RKO (cell line): ENCODE data around the gene ZNF778.

Experiments
- DNase-seq: peaks from one replicate; pipeline ENCODE4 v3.0.0-alpha.2; 2016; ENCODE audit warnings: low spot score

Gene ZNF778

DNA sequence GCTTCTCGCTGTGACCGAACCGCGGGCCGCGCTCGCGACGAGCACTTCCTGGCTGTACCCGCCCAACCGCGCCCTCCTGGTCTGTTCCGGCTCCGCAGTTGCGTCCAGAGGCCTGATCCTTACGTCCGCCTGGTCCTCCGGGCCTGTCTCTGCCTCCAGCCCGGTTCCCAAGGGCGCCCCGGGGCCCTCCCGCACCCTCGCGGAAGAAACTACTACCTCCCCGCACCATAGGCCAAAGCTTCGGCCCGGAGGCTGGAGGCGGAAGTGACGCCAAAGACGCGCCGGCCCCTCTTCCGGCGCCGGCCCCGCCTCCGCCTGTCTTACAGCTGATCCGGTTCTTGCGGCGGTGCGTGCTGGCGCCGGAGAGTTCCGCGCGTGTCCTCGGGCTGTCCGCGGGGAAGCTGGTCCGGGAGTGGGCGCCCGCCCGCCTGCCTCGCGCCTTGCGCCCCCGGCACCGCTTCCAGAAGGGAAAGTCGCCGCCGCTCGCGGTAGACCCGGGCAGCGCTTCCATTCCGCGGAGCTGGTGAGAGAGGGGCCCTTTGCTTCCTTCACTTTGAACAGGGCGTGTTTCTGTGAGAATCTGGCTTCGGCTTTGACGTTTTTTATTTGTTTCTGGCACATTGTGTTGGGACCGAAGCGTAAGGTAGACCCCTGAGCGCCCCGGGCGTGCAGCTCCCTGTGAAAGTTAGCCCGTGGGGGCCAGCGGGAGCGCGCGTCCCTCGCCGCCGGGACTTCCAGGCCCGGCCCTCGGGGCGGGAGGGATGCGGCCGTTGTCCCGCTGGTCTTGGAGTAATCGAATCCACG is at the start of gene ZNF778:
Gene ZNF778, plus strand, starts transcription at position 316 of the 804 bp plus-strand sequence. CDS start 3,425 bp downstream, outside the sequence.
- DNase-seq: peak; percentile 88

DNA sequence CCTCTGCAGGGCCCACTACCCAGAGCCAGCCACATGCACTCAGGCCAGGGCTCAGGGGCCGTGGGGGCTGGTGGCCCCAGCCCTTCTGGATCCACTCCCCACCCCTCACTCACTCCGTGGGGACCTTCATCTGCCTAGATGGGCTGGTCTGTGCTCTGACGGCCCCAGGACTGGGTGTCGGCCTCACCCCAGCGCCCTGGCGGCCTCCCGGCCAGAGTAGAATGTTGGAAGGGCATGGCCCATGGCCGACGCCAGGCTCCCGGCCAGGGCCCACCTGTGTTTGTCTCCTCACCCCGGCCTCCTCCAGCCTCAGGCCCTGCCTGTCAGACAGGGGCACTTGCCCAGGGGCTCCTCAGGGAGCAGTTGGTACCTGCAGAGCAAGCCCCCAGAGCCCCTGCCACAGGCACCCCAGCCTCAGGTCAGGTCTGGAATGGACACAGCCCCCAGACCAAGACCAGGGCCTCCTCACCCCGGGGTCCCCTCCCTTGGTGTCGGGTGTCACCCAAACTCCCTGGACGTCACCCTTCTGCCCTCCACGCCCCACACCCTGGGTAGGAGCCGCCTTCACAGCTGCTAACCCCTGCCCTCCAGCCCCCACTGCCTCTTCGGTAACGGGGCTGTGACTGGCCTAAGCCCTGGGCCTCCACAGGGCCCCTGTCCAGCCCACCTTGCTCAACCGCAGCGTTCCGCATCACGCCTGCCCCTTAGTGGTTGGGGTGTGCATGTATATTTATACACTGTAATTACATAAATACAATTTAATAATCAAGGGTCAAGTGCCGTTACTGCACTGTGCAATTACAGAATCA is 48.9 kb upstream of the ZNF778 start:
- no peak for DNase-seq

DNA sequence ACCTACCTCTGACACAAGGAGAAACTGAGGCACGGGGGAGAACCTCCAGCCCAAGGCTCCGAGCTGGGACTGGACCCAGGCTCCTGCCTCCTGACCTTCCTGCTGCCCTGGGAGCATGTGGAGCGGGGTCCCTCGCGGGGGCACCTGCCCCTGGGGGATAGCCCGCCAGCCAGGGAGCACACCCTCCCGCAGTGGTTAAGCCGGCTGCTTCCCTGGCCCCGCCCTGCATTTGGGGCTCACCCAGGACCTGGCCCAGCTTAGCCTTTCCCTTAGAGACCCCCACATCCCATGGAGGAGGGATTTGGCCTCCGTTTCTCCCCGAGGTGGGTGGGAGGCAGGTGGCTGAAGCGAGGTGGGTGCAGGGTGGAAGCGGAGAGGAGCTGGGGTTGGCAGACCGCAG is 47.7 kb upstream of the ZNF778 start:
- no peak for DNase-seq

DNA sequence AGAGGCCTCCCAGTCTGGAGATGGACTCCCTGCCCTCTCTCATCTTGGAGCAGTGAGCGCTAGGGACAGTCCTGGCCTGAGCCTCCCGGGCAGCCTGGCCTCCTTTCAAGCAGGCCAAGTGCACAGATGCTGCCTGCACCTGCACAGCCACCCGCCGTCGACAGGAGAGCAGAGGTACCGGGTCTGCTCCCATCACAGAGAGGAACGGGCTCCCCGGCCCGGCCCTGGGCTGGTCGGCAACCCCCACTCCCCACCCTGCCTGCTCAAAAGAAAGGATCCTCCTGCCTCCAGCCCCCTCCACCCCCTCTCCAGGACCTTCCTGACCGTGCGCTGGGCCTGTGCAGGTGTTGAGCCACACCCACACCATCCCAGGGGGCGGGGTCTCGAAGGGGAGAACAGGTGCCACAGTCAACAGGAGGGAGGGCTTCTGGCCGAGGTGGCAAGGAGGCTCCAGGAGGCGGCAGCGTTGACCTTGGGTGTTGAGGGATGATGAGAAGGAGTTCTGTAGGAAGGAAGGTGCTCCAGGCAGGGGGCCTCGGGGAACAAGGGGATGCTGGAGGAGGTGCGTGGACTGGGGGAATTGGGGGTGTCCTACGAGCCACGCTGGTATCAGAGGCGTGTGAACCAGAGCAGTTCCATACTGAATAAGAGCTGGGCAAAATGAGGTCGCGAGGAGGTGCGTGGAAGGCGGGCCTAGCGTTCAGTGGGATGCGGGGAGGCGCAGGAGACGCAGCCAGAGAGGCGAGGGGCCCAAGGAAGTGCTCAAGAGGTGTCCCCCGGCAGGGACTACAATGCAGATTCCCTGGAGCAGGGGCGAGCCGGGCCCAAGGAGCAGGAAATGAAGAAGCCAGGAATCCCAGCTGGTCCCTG is 46.9 kb upstream of the ZNF778 start:
- DNase-seq: no peak

DNA sequence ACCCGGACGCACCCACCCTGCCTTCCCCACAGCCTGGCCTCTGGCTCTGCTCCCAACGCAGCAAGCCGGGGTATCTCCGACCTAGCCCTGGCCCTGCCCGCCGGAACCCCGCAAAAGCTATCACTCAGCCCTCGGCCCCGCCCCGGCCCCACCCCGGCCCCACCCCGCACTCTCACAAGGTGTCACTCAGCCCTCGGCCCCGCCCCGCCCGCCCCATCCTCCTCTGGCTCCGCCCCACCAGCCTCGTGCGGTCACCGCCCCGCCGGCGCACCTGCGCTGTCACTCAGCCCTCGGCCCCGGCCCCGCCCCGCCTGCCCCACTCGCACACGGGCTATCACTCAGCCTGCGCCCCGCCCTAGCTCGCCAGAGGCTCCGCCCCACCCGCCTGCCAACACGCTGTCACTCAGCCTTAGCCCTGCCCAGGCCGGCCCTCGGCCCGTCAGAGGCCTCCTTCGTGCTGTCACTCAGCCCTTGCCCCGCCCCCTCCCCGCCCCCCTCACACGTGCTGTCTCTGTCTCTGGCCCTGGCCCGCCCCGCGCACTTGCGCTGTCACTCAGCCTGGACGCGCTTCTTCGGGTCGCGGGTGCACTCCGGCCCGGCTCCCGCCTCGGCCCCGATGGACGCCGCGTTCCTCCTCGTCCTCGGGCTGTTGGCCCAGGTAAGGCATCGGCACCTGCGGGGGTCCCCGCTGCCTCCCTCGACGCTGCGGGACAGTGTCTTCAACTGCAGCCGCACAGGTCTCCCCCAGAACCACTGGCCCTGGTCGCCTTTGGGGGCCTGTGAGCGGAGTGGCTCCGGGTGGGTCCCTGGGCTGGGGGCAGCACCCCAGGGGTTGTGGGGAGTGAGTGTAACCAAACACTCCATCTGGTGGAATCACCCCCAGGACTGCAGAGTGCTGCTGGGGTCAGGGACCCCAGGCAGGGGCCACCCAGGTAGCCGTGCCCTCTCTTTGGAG is 46.0 kb upstream of the ZNF778 start, which contains the start of gene CDH15:
Gene CDH15, plus strand, starts transcription at position 533 of the 955 bp plus-strand sequence. Its CDS starts 84 bp downstream, at position 617.
- peak; percentile 97 for DNase-seq

DNA sequence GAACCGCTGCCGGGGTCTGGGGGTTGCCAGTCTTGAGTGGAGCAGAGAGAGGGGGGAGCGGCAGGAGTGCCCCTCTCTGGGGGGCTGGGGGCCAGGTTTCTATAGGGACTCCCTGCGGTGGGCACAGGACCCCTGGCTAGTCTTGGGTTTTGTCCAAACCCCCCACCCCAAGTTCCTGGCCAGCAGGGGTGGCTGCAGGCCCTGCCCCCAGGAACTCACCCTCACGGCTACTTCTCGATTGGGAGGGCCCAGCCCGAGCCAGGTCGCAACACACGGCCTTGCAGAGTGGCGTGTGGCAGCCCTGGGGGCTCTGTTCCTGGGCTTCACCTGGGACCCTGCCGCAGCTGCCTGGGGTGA is 45.4 kb upstream of the ZNF778 start:
- no peak for DNase-seq

DNA sequence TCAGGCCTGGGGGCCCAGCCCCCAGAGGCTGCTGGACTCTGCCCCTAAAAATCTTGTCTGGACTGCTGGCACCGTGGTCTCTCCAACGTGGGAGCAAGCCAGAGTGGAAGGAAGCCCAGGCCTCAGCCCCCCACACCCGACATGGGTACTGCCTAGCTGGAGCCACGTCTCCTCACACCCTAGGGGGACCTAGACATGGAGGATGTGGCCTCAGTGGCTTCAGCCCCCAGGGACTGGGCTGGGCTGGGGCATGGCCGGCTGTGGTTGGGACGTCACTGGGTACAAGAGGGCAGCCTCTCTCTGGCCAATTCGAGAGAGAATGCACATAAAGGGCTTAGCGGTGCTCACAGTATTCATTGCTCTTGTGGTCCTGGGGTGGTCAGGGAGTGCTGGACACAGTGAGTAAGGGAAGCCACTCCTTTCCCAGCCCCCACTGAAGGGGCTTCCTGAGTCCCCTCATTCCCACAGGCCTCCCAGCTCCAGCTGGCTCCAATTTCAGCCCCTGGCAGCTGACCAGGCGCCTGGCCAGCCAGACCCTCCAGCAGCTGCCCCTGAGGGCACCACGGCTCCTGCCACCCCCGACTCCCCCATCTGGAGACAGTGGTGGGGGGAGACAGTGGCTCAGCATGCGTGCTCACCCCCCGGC is 44.9 kb upstream of the ZNF778 start:
- DNase-seq: no peak

DNA sequence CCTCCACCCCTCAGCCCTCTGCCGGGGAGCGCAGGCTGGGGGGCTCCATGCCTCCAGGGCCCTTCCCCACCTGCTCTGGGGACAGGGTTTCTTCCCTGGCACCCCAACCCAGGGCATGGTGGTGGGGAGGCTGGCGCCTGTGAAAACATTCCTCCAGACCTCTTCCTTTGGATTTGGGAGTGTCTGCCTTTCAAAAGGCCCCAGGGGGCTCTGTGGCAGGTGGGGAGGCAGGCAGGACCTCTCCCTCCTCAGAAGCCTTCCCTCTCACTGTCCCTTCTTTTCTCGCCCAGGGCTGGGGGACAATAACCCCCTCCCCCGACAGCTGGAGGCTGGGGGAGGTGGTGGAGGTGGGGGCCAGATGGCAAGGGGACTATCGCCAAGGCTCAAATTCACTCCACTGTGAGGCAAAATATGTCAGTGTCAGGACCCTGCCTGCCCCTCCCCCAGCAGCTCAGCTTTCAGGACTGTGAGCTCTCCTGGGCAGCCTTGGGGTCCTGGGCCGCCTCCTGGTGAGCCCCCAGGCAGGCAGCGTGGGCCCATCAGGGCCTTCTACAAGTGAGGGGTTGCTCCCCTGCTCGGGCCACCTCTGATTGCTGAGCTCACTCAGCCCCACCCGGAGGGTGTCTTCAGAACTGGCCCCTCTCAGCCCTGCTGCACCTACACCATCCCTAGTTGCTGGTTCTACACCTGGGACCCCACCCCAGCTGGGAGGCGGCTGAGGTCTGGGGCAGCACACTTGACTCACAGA is 44.2 kb upstream of the ZNF778 start:
- DNase-seq: no peak

DNA sequence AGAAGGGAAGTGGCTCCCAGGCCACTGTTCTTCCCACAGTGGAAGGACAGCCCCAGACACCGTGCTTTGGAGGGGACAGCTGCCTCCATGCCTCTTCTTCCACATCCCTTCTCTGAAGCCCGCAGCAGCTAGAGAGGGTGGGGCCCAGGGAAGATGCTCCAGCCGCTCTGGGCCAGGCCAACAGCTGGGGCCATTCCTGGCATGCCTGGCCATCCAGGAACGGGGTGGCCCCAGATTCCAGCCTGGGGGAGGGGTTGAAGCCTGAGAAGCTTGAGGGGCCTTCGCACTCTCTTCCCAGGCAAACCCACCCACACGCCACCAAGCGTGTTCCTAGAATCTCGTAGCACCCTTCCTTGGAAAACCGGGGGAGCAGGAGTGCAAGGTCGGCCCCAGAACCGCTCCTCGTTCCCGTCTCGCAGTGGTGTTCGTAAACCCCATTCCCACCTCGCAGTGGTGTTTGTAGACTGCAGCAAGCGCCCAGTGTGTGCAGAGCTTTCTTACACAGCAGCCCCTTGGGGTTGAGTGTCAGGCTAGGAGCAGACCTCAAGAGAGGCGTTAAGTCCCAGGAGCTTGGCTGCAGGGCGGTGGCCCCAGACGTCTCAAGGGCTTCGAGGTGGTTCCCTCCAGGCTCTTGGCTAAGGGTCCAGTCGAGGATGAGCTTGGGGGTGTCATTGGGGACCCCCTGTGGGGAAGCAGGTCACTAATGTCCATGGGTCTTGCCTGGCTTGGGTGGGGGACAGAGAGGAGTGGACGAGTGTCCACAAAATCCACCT is 43.3 kb upstream of the ZNF778 start:
- DNase-seq: no peak

DNA sequence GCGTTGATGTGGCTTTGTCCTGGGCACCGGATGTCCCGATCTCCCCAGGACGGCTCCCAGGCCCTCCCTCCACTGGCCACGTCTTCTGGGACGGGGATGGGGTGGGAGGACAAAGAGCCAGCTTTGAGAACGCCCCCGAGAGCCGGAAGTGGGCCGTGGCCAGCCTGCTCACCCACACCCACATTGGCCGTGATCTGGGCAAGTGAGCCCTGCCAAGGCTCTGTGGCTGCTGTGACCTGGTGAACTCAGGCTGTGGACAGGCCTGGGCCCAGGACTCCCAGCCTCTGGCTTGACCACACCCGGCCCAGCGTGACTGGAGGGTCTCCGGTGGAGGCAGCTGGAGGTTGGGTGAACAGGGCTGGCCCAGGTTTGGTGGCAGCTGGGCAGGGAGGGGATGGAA is 42.6 kb upstream of the ZNF778 start:
- DNase-seq: no peak

DNA sequence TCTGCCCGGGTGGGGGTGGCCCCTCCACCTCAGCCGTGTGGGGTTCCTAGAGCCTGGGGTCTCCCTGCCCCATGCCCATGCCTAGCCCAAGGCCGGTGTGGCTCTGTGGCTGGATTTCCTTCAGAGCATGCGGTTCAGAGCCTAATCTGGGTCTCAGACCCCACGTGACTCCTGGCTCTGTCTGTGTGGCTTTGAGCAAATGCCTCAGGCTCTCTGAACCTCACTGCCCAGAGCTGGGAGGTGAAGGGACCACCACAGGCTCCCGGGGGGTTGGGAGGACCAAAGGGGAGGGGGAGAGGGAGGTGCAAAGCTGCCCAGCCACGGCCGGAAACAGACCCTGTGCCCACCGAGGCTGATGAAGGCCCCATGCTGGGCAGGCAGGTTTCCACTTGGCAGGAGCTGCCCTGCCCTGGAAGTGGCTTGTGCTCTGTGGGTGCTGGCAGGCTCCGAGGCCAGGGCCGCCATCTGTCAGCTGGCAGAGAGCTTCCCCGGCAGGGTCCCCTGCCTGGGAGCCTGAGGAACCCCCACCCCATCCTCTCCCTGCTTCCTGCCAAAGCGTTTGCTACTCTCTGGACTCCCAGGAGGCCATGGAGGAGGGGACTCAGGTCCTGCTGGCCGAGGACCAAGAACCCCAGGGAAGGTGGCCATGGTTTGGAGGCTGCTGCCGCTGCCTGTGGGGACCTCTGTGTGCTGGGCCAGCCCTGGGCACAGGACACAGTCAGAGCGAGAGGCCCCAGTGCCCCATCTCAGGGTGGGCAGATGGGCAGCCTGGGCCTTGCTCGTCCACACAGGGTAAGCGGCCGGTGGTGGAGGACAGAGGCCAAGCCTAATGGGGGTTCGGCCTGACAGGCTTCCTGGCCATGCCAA is 42.0 kb upstream of the ZNF778 start:
- DNase-seq: no peak

DNA sequence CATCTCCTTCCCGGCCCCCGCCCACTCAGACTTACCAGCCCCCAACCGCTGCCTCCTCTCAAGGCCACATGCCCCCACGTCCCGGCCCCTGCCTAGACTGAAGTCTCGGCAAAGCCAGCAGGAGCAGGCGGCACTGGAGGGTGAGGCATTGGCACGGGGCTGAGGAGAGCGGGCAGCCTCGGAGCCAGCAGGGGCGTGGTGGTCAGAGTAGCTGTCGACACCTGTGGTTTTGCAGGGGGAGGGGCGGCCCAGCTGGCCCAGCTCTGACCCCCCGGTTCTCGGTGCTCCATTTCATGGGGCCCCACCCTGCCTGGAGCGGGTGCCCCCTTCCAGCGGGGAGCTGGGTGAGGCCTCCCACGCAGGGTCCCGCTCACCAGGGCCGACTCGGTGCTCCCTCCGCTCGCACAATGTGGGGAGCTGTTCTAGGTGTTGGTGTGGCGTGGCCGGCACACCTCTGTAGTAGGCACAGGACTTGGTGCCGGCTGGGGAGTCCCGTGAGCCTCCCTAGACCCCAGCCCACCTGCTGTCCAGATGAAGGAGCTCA is 41.3 kb upstream of the ZNF778 start:
- DNase-seq: no peak

DNA sequence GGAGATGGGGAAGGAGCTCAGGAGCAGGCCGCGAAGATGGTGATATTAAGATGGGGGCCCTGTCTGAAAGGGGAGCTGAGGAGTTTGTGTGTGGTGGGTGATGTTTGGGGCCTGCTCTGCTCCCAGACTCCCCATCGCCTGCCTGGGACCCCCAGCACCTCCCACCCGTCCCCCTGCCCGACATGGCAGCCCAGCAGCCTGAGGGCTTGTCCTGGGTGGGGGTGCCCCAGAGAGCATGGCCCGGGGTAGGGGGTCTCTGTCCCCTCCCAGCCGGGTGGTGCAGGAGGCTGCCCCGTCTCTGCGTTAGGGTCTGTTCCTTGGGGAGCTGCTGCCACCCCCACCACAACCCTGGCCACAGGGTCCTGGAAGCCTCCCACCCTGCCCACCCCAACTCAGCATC is 40.8 kb upstream of the ZNF778 start:
- DNase-seq: no peak

DNA sequence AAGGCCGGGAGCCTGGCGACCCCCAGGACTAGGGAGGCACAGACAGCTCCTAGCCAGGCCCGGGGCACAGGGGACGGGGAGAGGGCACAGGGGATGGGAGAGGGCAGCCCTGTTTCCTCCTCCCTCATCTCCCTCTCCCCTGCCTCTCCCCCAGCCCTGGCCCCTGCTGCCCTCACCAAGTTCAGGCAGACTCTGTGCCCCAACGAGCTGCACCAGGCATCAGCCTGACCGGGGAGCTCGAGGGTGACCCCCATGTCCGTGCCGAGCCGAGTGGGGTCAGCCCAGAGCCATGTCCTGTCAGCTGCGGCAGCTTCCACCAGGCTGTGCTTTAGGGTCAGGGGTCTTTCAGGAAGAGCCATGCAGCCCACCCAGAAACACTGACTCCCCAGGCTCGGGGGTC is 40.0 kb upstream of the ZNF778 start:
- DNase-seq: no peak

DNA sequence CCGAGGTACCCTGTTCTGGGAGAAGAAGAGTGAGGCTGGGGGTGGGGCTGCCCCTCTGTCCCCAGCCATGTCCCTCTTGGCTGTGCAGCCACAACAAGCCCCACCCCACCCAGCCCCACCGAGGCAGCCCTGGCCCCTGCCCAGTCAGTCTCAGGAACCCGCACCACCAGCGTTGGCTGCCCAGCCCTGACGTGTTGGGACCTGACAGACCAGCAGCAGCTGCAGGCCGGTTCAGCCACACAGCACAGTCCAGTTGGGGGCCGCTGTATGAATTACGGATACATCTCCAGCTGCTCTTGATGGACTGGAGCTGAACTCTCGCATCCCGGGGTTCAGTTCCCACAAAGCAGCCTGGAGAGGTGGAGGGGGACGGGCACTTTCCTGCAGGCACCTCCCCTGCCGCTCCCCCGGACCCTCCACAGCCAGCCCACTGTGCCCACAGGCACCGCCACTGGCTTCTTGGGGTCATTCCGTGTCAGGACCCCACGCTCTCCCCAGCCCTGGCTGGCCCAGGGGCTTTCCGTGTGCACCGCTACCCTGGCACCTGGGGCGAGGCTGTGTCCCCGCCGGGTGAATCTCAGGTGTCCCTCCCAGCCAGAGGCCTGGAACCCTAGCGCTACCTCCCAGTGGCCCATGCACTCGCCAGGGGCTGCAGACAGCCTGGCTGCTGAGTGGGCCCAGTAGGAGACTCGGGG is 38.9 kb upstream of the ZNF778 start:
- DNase-seq: no peak

DNA sequence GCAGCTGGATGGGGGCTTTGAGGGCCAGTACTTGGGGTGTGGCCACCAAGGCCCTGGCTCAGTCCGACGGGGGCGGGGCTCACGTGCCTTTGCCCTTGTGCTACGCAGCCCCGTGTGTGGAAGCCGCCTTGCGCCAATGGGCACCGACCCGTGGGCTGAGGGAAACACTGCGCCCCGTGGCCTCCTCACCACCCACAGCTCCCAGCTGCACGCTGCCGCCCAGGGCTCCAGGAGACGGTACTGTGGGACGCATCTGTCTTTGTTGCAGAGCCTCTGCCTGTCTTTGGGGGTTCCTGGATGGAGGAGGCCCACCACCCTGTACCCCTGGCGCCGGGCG is 38.4 kb upstream of the ZNF778 start:
- no peak for DNase-seq

DNA sequence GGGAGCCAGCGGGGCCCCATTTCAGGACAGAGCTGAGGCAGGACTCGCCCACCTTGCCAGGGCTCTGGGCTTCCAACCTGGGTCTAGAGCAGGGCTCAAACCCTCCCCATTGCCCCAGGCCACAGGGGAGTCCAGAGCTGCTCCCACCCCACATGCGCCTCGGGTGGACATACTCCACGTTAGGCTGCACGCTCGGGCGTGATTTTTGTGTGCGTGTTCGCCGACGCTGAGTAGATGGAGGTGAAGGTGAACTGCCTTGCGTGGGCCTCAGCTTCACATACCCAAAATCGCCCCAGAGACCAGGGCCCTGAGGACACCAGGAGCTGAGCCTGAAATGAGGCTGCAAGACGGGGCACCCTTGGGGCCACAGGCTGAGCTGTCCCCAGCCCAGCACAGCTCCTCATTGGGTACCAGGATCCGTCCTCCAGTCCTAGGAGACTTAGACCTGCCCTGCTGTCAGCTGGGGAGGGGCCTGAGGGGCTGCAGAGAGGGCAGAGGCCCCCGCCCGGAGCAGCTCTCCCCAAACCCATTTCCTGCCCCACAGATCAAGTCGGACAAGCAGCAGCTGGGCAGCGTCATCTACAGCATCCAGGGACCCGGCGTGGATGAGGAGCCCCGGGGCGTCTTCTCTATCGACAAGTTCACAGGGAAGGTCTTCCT is 37.7 kb upstream of the ZNF778 start:
- DNase-seq: no peak
